Fibroblast of gingiva (primary cell): ENCODE measurements around the gene ACLY.
"Not testable (repeated sequence)": the region's sequence is repeated elsewhere in the genome, so short reads cannot be mapped to it uniquely, and the experiment has no call there.

Source experiments
- DNase-seq: peaks from one replicate; pipeline ENCODE4 v3.0.0-alpha.2; 2011; ENCODE audit warnings: low read depth

ACLY gene

GRCh38 chr17:41871789-41872188 lies 47.0 kb downstream of the ACLY start:
- no peak for DNase-seq

GRCh38 chr17:41870627-41871026 lies 48.1 kb downstream of the ACLY start:
- no peak for DNase-seq

GRCh38 chr17:41870097-41870496 lies 48.7 kb downstream of the ACLY start:
- no peak for DNase-seq

GRCh38 chr17:41869426-41869825 lies 49.3 kb downstream of the ACLY start:
- DNase-seq, result no peak

- DNase-seq, result no peak
Observed at GRCh38 chr17:41868568-41868967, 50.2 kb downstream of the ACLY start.

GRCh38 chr17:41865596-41865893 lies 53.2 kb downstream of the ACLY start:
- DNase-seq, result no peak

GRCh38 chr17:41864836-41865595 lies 53.7 kb downstream of the ACLY start, which contains the start of gene KLHL11:
Gene KLHL11 (minus strand): TSS chr17:41865423. CDS start chr17:41865370, 53 bp downstream.
- peak; percentile 86 for DNase-seq

GRCh38 chr17:41864498-41864835 lies 54.3 kb downstream of the ACLY start:
- no peak for DNase-seq

GRCh38 chr17:41863074-41863848 lies 55.5 kb downstream of the ACLY start:
- DNase-seq, result no peak

- no peak for DNase-seq
Observed at GRCh38 chr17:41860254-41860931, 58.4 kb downstream of the ACLY start.

GRCh38 chr17:41851382-41851781 lies 67.4 kb downstream of the ACLY start:
- not testable (repeated sequence) for DNase-seq

GRCh38 chr17:41849251-41849990 lies 69.3 kb downstream of the ACLY start:
- no peak for DNase-seq

GRCh38 chr17:41848788-41849187 lies 70.0 kb downstream of the ACLY start:
- peak; percentile 43 for DNase-seq

GRCh38 chr17:41844971-41845370 lies 73.8 kb downstream of the ACLY start:
- no peak for DNase-seq

GRCh38 chr17:41840781-41841180 lies 78.0 kb downstream of the ACLY start:
- not testable (repeated sequence) for DNase-seq

GRCh38 chr17:41839448-41839847 lies 79.3 kb downstream of the ACLY start:
- DNase-seq, result not testable (repeated sequence)

GRCh38 chr17:41837761-41838538 lies 80.8 kb downstream of the ACLY start, which contains the start of gene KLHL10:
Gene KLHL10 (plus strand): TSS chr17:41837825. CDS start chr17:41837933, 108 bp downstream.
- no peak for DNase-seq

GRCh38 chr17:41836550-41837196 lies 82.1 kb downstream of the ACLY start:
- DNase-seq, result no peak

GRCh38 chr17:41835800-41836549 lies 82.8 kb downstream of the ACLY start, which contains the start of gene NT5C3B:
Gene NT5C3B (minus strand): TSS chr17:41836232. CDS start chr17:41836193, 39 bp downstream.
- peak; percentile 39 for DNase-seq

- no peak for DNase-seq
Observed at GRCh38 chr17:41835214-41835799, 83.4 kb downstream of the ACLY start.
